HG03457 (cell line): Measurements from ENCODE around the gene KLC3.

Experiments
- ATAC-seq: cut with Tn5 transposase; IDR thresholded peaks from one replicate; pipeline ENCODE4 v1.9.1; 2021; ENCODE audit warnings: moderate number of reproducible peaks; ENCODE audit not compliant: unreplicated experiment

KLC3 gene

DNA sequence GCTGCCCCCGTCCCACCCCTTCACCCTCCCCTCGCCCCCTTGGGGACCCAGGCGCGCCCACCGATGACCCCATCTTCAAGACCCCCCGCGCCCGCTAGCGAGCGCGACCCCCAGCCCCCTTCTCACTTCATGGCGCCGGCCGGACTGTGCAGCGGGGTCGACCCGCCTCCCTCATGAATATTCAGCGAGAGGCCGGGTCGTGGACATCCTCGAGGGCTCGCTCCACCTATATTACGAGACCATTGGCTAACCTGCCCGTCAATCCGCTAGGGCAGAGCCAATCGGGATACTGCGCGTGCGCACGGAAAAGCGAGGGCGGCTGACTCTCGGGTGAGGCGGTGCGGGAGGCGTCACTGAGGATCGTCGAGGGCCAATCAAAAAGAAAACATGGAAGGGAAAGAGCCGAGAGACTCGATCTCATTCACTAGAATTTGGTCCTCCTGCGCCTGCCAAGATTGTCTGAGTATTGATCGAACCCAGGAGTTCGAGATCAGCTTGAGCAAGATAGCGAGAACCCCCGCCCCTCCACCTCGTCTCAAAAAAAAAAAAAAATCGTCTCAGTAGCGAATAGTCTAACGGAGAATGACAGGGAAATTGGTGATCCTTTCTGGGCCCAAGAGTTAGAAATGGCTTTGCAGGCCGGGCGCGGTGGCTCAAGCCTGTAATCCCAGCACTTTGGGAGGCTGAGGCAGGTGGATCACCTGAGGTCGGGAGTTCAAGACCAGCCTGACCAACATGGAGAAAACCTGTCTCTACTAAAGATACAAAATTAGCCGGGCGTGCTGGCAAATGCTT lies 30.1 kb downstream of the KLC3 start, which contains the start of gene ERCC2:
ERCC2 (minus strand) TSS at position 164 of the 795 bp plus-strand sequence; CDS start at position 131, 33 bp downstream.
- peak; percentile 84 for ATAC-seq

DNA sequence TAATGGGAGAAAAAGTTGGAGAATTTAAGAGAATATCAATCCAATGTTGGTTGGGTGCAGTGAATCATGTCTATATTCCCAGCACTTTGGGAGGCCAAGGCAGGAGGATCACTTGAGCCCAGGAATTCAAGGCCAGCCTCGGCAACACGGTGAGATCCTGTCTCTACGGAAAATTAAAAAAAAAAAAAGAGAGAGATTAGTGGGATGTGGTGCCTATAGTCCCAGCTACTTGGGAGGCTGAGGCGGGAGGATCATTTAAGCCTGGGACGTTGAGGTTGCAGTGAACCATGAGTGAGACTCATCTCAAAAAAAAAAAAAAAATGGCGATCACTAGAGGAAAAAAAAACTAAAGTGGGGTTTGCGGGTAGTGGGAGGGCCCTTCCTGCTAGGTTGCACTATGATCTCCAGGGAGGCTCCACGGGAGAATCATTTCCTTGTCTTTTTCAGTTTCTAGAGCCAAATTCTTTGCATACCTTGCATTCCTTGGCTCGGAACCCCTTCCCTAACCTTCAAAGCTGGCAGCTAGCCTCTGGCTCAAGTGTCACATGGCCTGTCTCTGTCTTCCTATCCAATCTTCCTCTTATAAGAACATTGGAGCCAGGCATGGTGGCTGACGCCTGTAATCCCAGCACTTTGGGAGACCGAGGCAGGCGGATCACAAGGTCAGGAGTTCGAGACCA lies 35.6 kb downstream of the KLC3 start:
- no peak for ATAC-seq

DNA sequence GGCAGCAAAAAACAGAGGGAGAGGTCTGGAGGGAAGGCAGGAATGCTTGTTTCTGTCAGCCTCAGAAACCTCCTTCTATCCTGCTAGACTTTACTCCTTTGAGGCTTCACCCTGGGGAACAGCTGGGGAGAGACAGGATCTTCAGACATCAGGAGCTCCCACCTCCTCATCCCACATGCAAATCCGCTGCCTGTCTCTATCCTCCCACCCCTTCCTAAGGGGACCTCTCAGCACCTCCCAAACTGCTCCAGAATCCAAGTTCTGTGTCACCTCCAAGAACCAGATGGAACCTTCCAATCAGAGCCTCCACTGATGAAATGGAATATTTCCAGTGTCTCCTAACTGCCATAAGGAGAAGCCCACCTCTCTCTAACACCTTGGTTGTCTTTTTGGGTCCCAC lies 39.6 kb downstream of the KLC3 start:
- ATAC-seq: no peak

DNA sequence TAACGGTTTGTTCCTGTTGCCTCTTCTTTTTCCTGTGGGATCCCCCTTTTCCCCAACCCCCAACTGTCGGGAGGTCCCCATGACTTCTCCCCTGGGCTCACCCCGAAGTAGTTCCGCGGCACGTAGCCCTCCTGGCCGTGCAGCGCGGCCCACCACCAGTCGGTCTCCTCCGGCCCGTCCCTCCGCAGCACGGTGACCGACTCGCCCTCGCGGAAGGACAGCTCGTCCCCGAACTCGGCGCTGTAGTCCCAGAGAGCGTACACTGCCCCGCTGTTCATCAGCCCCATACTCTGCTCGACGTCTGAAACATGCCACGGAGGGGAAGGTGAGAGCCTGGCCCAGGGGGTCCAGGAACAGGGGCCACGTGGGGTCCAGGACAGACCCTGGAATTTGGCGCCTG lies 41.9 kb downstream of the KLC3 start:
- no peak for ATAC-seq

DNA sequence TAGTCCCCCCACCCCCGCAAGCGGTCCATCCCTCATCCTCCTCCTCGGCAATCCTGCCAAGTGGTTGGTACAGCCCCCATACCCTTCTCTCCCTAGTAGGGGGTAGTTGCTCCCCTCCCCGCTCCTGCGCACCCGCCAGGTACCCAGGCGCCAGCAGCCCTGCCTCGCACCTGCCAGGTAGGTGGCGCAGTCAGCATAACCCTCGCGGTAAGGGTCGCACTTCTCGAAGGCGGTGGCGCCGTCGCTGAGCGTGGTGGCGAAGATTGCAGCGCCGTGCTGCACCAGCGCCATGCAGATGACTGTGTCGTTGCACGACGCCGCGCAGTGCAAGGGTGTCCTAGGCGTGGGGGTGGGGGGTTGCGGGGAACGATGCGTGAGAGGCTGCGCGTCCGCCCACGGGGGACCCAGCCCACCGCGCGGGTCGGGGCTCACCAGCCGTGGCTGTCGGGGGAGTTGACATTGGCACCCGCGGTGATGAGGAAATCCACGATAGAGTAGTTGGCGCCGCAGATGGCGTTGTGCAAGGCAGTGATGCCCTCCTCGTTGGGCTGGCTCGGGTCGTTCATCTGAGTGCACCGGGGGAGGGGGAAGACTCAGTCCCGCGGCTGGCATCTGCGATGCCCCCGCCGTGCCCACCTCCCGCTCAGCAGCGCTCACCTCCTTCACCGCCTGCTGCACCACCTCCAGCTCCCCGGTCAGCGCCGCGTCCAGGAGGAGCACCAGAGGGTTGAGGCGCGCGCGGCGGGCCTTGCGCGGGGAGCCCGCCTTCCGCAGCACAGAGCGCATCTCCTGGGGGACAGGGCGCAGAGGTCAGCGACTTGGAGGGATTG lies 45.1 kb downstream of the KLC3 start:
- ATAC-seq: no peak

DNA sequence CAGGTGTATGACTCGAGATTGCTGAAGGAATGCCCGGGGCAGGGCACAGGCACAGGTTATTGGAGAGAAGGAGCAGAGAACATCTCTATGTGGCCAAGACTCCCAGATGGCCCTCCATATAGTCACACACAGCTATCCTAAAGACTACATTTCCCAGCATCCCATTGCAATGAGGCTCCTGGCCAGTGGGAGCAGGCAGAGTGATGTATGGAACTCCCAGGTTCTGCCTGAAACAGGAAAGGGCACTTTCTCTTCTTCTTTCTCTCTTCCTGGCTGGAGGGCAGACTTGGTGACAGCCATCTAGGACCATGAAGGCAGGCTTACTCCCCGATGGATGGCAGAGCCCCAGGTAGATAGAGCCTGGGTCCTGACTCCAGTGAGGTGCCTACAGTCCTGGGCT lies 50.8 kb downstream of the KLC3 start:
- ATAC-seq: no peak

DNA sequence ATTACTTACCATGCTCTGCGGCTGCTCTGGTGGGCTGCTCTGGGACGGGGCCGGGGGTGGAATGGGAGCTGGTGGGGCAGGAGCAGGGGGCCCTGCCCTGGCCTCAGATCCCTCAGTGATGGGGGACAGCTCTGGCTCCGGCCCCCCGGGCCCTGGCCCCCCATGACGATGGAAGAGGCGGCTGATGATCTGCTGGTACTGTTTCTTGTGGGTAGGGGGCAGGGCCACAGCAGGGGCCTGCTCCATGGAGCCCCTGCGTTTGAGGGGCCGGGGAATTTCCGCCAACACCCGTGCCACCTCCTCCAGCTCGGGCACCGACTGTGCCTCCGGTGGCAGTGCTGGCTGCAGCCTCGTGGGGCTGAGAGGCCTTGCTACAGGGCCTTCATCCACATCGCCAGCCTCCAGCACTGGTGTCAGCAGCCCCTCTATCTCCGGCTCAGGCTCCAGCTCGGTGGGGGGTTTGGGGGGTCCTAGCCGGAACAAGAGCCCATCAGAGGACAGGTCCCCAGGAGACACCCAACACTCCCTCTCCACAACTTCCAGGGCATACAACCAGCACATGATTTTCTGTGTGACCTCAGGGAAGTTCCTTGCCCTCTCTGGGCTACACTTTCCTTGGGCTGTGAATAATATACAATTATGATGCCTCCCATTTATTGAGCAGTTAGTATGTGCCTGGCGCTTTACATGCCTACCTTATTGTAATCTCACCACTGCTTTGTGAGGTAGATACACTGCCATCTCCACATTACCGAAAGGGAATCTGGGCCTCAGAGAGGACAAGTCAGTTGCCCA lies 51.5 kb downstream of the KLC3 start:
- no peak for ATAC-seq

DNA sequence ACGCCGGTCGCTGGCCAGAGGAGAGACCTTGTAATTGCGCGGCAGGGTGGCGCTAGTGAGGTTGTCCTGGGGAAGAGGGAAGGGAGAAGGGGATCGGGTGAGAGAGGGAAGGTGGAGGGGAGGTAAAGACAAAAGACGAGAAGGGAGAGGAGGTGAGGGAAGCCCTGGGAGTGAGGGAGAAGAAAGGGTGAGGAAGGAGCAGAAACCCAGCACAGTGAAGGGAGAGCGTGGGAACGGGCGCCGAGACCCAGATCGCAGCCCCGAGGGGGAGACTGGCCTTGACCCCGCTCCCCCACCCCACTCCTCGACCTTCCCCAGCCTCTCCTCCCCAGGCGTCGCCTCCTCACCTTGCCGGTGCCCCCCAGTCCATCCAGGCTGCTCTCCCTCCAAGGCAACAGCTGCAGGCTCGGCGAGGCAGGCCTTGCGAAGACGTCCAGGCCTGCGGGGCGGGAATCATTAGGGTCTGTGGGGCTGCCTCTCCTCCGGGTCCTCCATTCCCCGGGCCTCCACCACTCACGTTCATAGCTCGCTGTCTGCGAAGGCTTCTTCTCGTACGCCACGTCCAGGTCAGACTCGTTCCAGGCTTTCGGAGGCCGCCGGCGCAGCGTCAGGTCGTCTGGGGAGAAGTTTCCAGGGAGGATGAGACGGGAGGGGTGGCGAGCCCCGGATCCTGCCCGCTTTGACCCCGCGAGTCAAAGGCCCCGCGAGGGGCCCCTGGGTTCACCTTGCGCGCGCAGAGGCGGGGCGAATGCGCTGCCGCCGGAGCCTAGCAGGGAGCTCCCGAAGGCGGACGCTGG lies 55.5 kb downstream of the KLC3 start:
- ATAC-seq: no peak

DNA sequence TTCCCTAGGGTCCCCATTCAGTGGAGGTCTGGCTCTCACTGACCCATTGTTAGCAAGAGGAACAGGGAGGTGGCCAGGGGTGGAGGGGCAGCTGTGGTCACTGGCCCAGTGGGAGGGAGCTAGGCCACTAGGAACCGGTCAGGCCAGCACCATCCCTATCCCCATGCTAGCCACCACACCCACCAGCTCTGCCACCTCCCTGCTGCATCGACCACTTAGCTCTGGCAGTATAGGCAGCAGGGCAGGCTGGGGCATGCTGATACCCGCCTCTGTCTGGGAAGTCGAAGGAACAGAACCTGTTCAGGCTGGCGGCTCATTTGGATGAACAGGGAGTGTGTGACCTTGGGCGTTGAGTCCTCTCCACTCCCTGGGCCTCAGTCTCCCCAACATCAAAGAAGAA lies 59.6 kb downstream of the KLC3 start:
- no peak for ATAC-seq
